ENCODE measurements around the gene CDKAL1.
"Not testable (repeated sequence)": the region's sequence is repeated elsewhere in the genome, so short reads cannot be mapped to it uniquely, and the experiment has no call there.

- not testable (repeated sequence) for TF ChIP-seq CEBPZ (IDR thresholded peaks at IDR 0.05; ENCODE audit: borderline replicate concordance, low read depth, low read length); CTCF (IDR thresholded peaks at IDR 0.05 in 2 of 3, conservative IDR thresholded peaks at IDR 0.05 in 1 of 3; ENCODE audit: insufficient read depth in 2 of 3, low read depth in 1 of 3, low read length in 3 of 3); POLR2A (conservative IDR thresholded peaks at IDR 0.05); CREB1 (IDR thresholded peaks at IDR 0.05); CREB1 (CRISPR knock-in tag; IDR thresholded peaks at IDR 0.05); EZH2 (IDR thresholded peaks at IDR 0.05; ENCODE audit: borderline replicate concordance, low read depth, low read length); ZNF263 (CRISPR knock-in tag; IDR thresholded peaks at IDR 0.05; ENCODE audit: borderline replicate concordance); TAF1 (IDR thresholded peaks at IDR 0.05; ENCODE audit: control insufficient read depth, extremely low read depth, insufficient read depth, low read length, severe bottlenecking); RFX5 (IDR thresholded peaks at IDR 0.05; ENCODE audit: low read depth, low read length); SIN3A (IDR thresholded peaks at IDR 0.05; ENCODE audit: borderline replicate concordance in 2 of 2, control insufficient read depth in 1 of 2, low read depth in 2 of 2, low read length in 2 of 2); IRF2 (CRISPR knock-in tag; IDR thresholded peaks at IDR 0.05)
These were observed 558.0 kb downstream of the CDKAL1 start for GRCh38 chr6:21092231-21092772.

Measured in K562 (cell line).